ENCODE data around the gene PPP1R14D.

Gene PPP1R14D

GRCh38 chr15:40768521-40769273 is 59.8 kb downstream of the PPP1R14D start:
- H3K9ac ChIP-seq (ENCODE audit: low read length), result no peak overlapping the region
- H3K36me3 ChIP-seq (ENCODE audit: control insufficient read depth, insufficient read depth, low read length), result peaks cover 8% of the 10 kb centered on the region
- H3K27ac ChIP-seq (ENCODE audit: low read depth, low read length), result no peak overlapping the region
- H3K27me3 ChIP-seq (ENCODE audit: control insufficient read depth, insufficient read depth, low read length), result no peaks in the 10 kb centered on the region
- no peak overlapping the region for H3K4me3 ChIP-seq (ENCODE audit: low read length)
- no peaks in the 10 kb centered on the region for H3K4me1 ChIP-seq (ENCODE audit: control insufficient read depth, insufficient read depth, low read length)

GRCh38 chr15:40767838-40768500 is 60.5 kb downstream of the PPP1R14D start:
- H3K9ac ChIP-seq (ENCODE audit: low read length), result no peak overlapping the region
- H3K4me3 ChIP-seq (ENCODE audit: low read length), result no peak overlapping the region
- H3K27ac ChIP-seq (ENCODE audit: low read depth, low read length), result no peak overlapping the region
- no peaks in the 10 kb centered on the region for H3K27me3 ChIP-seq (ENCODE audit: control insufficient read depth, insufficient read depth, low read length)
- peaks cover 3% of the 10 kb centered on the region for H3K4me1 ChIP-seq (ENCODE audit: control insufficient read depth, insufficient read depth, low read length)
- H3K36me3 ChIP-seq (ENCODE audit: control insufficient read depth, insufficient read depth, low read length), result peaks cover 8% of the 10 kb centered on the region

DNA sequence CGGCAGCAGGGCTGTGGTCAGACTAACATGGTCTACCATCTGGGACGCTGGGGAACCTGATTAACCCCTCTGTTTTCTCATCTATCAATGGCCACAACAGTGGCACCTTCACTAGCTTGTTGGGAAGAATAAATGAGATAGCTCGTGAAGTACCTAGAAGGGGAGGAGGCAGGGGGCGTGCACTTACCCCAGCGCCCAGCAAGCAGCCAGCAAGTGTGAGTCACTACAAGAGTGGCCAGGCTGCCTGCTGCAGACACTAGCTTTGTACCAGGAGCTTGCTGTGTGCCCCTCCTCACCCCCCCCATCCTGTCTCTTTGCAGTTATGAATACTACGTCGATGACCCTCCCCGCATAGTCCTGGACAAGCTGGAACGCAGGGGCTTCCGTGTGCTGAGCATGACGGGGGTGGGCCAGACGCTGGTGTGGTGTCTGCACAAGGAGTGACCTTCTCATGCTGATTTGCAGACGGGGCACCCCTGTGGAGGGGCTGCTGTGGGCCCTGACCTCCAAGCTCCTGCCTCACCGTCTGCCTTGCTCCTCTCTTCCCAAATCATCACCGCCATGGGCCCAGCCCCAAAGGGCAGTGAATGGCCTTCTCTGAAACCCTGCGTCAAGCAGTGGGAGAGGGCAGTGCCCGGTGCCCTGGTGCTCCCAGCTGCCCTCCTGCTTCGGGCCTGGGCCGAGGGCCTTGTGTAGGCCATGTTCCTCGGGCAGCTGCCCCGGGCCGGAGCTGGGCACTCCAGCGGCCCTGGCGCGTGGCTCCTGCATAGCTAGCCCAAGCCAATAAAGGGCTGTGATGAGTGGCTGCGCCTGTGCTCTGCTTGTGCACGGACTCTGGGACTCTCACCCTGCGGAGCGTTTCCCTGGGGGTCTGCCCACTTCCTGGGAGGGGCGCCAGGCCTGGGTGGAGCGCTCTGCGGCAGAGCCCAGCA is 61.3 kb downstream of the PPP1R14D start:
- Histone ChIP-seq H3K4me1 (ENCODE audit: control insufficient read depth, insufficient read depth, low read length) (peaks cover 3% of the 10 kb centered on the region), H3K36me3 (ENCODE audit: control insufficient read depth, insufficient read depth, low read length) (peaks cover 2% of the 10 kb centered on the region), H3K4me3 (ENCODE audit: low read length) (no peak overlapping the region), H3K27ac (ENCODE audit: low read depth, low read length) (no peak overlapping the region), H3K27me3 (ENCODE audit: control insufficient read depth, insufficient read depth, low read length) (no peaks in the 10 kb centered on the region), H3K9ac (ENCODE audit: low read length) (no peak overlapping the region)

DNA sequence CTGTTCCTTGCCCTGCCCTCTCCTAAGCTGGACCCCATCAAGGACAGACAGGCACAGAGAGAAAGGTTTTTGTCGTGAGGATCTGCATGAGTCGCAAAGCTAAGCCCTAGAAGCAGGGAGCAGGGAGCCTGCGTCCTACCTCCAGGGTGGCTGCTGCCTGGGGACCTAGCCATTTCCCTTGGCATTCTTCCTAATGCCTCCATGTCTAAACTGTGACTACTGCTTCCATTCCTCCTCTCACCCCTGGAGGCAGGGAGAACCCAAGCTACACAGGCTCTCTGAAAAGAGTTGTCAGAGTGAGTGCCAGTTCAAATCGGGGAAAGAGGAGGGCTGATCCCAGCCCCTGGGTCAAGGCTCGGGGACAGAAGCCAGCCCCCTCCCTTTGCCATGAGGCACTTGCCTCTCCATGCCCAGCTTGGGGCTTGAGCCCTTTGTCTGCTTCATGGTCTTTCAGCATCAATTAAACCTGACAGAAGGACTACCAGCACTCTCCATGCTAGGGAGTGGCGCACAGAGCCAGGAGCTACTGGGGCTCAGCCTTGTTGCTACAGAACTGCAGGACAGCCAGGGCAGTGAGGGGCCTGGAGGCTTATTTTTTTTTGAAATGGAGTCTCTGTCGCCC is 62.2 kb downstream of the PPP1R14D start:
- no peak overlapping the region for H3K4me3 ChIP-seq (ENCODE audit: low read length)
- H3K27ac ChIP-seq (ENCODE audit: low read depth, low read length), result no peak overlapping the region
- H3K36me3 ChIP-seq (ENCODE audit: control insufficient read depth, insufficient read depth, low read length), result no peaks in the 10 kb centered on the region
- no peak overlapping the region for H3K9ac ChIP-seq (ENCODE audit: low read length)
- peaks cover 3% of the 10 kb centered on the region for H3K4me1 ChIP-seq (ENCODE audit: control insufficient read depth, insufficient read depth, low read length)
- H3K27me3 ChIP-seq (ENCODE audit: control insufficient read depth, insufficient read depth, low read length), result no peaks in the 10 kb centered on the region

Data from rectal smooth muscle tissue (tissue), 1 donor.